GM12878 (cell line): ENCODE results near the gene TTLL13. TPM values are rescaled to one million over a fixed set of nuclear protein-coding genes. Genes with fewer than 3 reads are reported as not detected.

Source experiments
- CTCF ChIP-seq, 3 experiments: IDR thresholded peaks in 2 of 3; conservative IDR thresholded peaks in 1 of 3; 2 replicates each; pipeline ENCODE4 v1.5.1; 2011; ENCODE audit warnings: low read depth in 3 of 3, low read length in 3 of 3, mild to moderate bottlenecking in 3 of 3, control low read depth in 2 of 3, moderate library complexity in 2 of 3, inconsistent platforms in 1 of 3, mixed read lengths in 1 of 3; ENCODE audit not compliant: control insufficient read depth in 2 of 3, insufficient read depth in 1 of 3; ENCODE audit errors: extremely low read depth in 1 of 3
- IRF4 ChIP-seq: IDR thresholded peaks from 2 replicates; pipeline ENCODE4 v1.6.1; 2011; ENCODE audit warnings: low read depth, low read length
- NR2C1 ChIP-seq: fragments of 450-650 bp; IDR thresholded peaks from 2 replicates; pipeline ENCODE4 v1.6.1; 2017; ENCODE audit warnings: antibody characterized with exemption, mild to moderate bottlenecking, moderate library complexity
- NR2C2 ChIP-seq: IDR thresholded peaks from 2 replicates; pipeline ENCODE4 v1.6.1; 2011; ENCODE audit warnings: borderline replicate concordance, low read depth; ENCODE audit not compliant: control insufficient read depth, insufficient read length
- TCF12 ChIP-seq: IDR thresholded peaks from 2 replicates; pipeline ENCODE4 v1.6.1; 2011; ENCODE audit warnings: low read depth, mild to moderate bottlenecking, low read length
- ZBTB33 ChIP-seq: fragments of 450-650 bp; IDR thresholded peaks from 2 replicates; pipeline ENCODE4 v1.6.1; 2017; ENCODE audit warnings: mild to moderate bottlenecking
- ZNF592 ChIP-seq: fragments of 450-650 bp; IDR thresholded peaks from 2 replicates; pipeline ENCODE4 v1.6.1; 2017; ENCODE audit warnings: mild to moderate bottlenecking, moderate library complexity
- polyA plus RNA-seq, 11 experiments: library from polyadenylated mRNA; depleted of rRNA in 4 of 11; unstranded in 6 of 11; stranded (reverse) in 5 of 11; fragments of >200 nt; fragmentation: Nextera tagmentation in 4 of 11; fragmentation: Illumina TruSeq in 1 of 11; extraction: Ambion mirVana in 4 of 11; extraction: Trizol in 1 of 11; gene quantifications; 1 replicate in 1 of 11; 2 replicates in 10 of 11; pipeline versions ENCODE4 v1.2.1 to v1.2.3, GENCODE V29; 2011 to 2016; ENCODE audit warnings: inconsistent platforms in 2 of 11, missing spikeins in 2 of 11, low read depth in 1 of 11
- total RNA-seq, 4 experiments: library from RNA; depleted of rRNA in 3 of 4; stranded (reverse); fragments of >200 nt in 3 of 4; fragmentation: Illumina TruSeq in 1 of 4; extraction: Trizol in 1 of 4; gene quantifications; 2 replicates each; pipeline versions ENCODE4 v1.2.1 to v1.2.3, GENCODE V29; 2013 to 2021

Gene TTLL13
- total and polyA plus RNA-seq, 10 of the 15 experiments (the other 5 are each of a cell fraction or from before 2014, with no cell fraction given) = 0.03 to 0.32 (median 0.13) TPM; not detected in 1

- TF ChIP-seq ZNF592 = peak; percentile 27; the same call in 1 of the 2 replicates
- no peak for TF ChIP-seq CTCF (IDR thresholded peaks at IDR 0.05 in 2 of 3, conservative IDR thresholded peaks at IDR 0.05 in 1 of 3; ENCODE audit: control insufficient read depth in 2 of 3, extremely low read depth in 1 of 3, insufficient read depth in 1 of 3, low read depth in 3 of 3, low read length in 3 of 3)
- no peak for TF ChIP-seq IRF4
- peak; percentile 30; the same call in 1 of the 2 replicates for TF ChIP-seq NR2C1
- no peak for TF ChIP-seq ZBTB33
- TF ChIP-seq TCF12 = peak; percentile 52; the same call in 1 of the 2 replicates
- TF ChIP-seq NR2C2 = no peak
These were observed 16.1 kb downstream of the TTLL13 start, which contains the start of gene NGRN (continued) for GRCh38 chr15:90265271-90266060.
